ENCODE measurements around the gene PIK3C3.
A peak's percentile ranks its signal among the peaks of the same experiment; 100 is the strongest.
"Not testable (repeated sequence)": the region's sequence is repeated elsewhere in the genome, so short reads cannot be mapped to it uniquely, and the experiment has no call there.

The PIK3C3 gene

DNA sequence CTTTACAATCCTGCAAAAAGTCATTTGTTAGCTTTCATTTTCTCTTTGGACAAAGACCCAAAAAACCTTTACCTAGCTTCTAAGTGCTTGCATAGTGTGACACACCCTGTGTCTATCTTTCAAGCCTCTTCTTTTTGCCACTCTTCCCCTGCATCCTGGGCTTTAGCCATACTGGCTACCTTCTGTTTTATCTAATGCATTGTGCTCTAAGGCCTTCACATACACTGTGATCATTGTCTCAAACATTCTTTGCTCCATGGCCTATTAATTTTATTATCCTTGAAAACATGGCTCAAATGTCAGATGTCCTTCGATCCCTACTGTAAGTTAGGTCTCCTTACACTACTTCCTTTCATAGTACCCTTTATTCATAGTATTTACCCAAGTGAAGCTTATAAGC lies 84.4 kb downstream of the PIK3C3 start:
- H3K36me3 ChIP-seq (ENCODE audit: low read depth): peaks cover 61% of the 10 kb centered on the region
- no peak for ATAC-seq (ENCODE audit: low read depth)
- no peak for DNase-seq (ENCODE audit: low spot score)
- H3K27me3 ChIP-seq (ENCODE audit: insufficient read depth, poor library complexity, severe bottlenecking): no peaks in the 10 kb centered on the region
- H3K27ac ChIP-seq (ENCODE audit: poor library complexity, severe bottlenecking): no peak overlapping the region
- H3K4me1 ChIP-seq (ENCODE audit: insufficient read depth, poor library complexity, severe bottlenecking): no peaks in the 10 kb centered on the region
- TF ChIP-seq, protein P1, sequence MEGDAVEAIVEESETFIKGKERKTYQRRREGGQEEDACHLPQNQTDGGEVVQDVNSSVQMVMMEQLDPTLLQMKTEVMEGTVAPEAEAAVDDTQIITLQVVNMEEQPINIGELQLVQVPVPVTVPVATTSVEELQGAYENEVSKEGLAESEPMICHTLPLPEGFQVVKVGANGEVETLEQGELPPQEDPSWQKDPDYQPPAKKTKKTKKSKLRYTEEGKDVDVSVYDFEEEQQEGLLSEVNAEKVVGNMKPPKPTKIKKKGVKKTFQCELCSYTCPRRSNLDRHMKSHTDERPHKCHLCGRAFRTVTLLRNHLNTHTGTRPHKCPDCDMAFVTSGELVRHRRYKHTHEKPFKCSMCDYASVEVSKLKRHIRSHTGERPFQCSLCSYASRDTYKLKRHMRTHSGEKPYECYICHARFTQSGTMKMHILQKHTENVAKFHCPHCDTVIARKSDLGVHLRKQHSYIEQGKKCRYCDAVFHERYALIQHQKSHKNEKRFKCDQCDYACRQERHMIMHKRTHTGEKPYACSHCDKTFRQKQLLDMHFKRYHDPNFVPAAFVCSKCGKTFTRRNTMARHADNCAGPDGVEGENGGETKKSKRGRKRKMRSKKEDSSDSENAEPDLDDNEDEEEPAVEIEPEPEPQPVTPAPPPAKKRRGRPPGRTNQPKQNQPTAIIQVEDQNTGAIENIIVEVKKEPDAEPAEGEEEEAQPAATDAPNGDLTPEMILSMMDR (IDR thresholded peaks at IDR 0.05; ENCODE audit: poor library complexity, severe bottlenecking): no peak
- no peaks in the 10 kb centered on the region for H3K9me3 ChIP-seq (ENCODE audit: severe bottlenecking)
- H3K4me3 ChIP-seq (ENCODE audit: severe bottlenecking): no peak overlapping the region

- no peak for ATAC-seq (ENCODE audit: low read depth)
- H3K4me3 ChIP-seq (ENCODE audit: severe bottlenecking): no peak overlapping the region
- H3K4me1 ChIP-seq (ENCODE audit: insufficient read depth, poor library complexity, severe bottlenecking): peaks cover 2% of the 10 kb centered on the region
- DNase-seq (ENCODE audit: low spot score): no peak
- no peaks in the 10 kb centered on the region for H3K27me3 ChIP-seq (ENCODE audit: insufficient read depth, poor library complexity, severe bottlenecking)
- H3K27ac ChIP-seq (ENCODE audit: poor library complexity, severe bottlenecking): no peak overlapping the region
- TF ChIP-seq, protein P1 (IDR thresholded peaks at IDR 0.05; ENCODE audit: poor library complexity, severe bottlenecking): no peak
- H3K36me3 ChIP-seq (ENCODE audit: low read depth): peaks cover 49% of the 10 kb centered on the region
- H3K9me3 ChIP-seq (ENCODE audit: severe bottlenecking): no peaks in the 10 kb centered on the region
Measured at GRCh38 chr18:42041793-42042192, 86.8 kb downstream of the PIK3C3 start.

DNA sequence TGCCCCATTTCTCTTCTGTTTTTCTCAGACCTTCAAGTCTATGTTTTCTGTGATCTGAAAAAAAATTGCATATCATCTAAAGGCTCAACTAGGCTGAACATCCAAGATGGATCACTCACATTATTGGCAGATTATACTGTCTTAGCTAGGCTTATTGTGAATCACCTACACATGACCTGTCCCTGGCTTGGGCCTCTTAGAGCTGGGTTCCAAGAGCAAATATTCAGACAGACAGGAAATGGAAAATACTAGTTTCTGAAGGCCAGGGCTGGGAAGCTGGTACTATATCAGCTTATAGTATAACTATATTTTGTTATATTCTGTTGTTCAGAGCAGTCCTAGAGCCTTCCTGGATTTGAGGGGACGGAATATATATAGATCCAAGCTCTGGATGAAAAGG lies 90.3 kb downstream of the PIK3C3 start:
- Histone ChIP-seq H3K36me3 (ENCODE audit: low read depth) (peaks cover 24% of the 10 kb centered on the region), H3K4me3 (ENCODE audit: severe bottlenecking) (no peak overlapping the region), H3K27ac (ENCODE audit: poor library complexity, severe bottlenecking) (no peak overlapping the region), H3K9me3 (ENCODE audit: severe bottlenecking) (no peaks in the 10 kb centered on the region), H3K4me1 (ENCODE audit: insufficient read depth, poor library complexity, severe bottlenecking) (peaks cover 22% of the 10 kb centered on the region), H3K27me3 (ENCODE audit: insufficient read depth, poor library complexity, severe bottlenecking) (no peaks in the 10 kb centered on the region)
- TF ChIP-seq, protein P1 (IDR thresholded peaks at IDR 0.05; ENCODE audit: poor library complexity, severe bottlenecking): no peak
- DNase-seq (ENCODE audit: low spot score): no peak
- no peak for ATAC-seq (ENCODE audit: low read depth)

DNA sequence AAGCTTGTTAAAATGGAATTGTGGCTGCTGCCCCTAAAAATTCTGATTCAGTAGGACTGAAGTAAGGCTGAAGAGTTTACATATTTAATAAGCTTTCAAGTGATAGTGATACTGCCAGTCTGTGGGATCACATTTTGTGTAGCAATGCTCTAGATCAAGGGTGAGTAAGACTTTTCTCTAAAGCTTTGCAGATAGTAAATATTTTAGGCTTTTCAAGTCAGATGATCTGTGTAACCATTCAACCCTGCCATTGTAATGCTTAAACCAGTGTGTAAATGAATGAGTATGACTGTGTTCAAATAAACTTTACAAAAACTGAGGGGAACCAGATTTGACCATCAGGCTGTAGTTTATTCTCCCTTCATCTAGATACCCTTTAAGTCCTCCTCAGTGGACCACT lies 92.7 kb downstream of the PIK3C3 start:
- H3K27ac ChIP-seq (ENCODE audit: poor library complexity, severe bottlenecking): peak overlapping the region; percentile 58
- no peak for DNase-seq (ENCODE audit: low spot score)

DNA sequence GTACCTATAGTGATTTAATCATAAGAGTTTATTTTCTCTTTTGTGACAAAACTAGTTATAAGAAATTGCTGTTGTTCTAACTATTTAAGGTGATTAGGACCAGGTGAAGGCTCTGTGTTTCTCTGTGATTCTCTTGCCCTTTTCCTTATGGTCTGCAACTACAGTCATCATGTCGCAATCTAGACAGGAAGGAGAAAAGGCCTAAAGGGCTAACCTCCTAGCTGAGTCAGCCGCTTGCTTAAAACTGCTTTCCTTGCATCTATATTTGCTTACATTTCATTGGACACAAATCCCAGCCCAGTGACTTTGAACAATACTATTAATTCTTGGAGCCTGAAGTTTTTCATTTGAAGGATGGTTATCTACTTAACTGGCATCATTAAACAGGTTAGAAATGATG lies 93.1 kb downstream of the PIK3C3 start:
- peaks cover 40% of the 10 kb centered on the region for H3K36me3 ChIP-seq (ENCODE audit: low read depth)
- TF ChIP-seq, protein P1 (IDR thresholded peaks at IDR 0.05; ENCODE audit: poor library complexity, severe bottlenecking): no peak
- H3K4me3 ChIP-seq (ENCODE audit: severe bottlenecking): no peak overlapping the region
- H3K9me3 ChIP-seq (ENCODE audit: severe bottlenecking): no peaks in the 10 kb centered on the region
- no peaks in the 10 kb centered on the region for H3K27me3 ChIP-seq (ENCODE audit: insufficient read depth, poor library complexity, severe bottlenecking)
- H3K27ac ChIP-seq (ENCODE audit: poor library complexity, severe bottlenecking): peak overlapping the region; percentile 58
- DNase-seq (ENCODE audit: low spot score) (no peak), ATAC-seq (ENCODE audit: low read depth) (peak; percentile 97)
- peaks cover 25% of the 10 kb centered on the region for H3K4me1 ChIP-seq (ENCODE audit: insufficient read depth, poor library complexity, severe bottlenecking)

More for the DNA sequence above, 92.7 kb downstream of the PIK3C3 start:
- no peak overlapping the region for H3K4me3 ChIP-seq (ENCODE audit: severe bottlenecking)
- TF ChIP-seq, protein P1 (IDR thresholded peaks at IDR 0.05; ENCODE audit: poor library complexity, severe bottlenecking): no peak
- no peaks in the 10 kb centered on the region for H3K27me3 ChIP-seq (ENCODE audit: insufficient read depth, poor library complexity, severe bottlenecking)
- H3K36me3 ChIP-seq (ENCODE audit: low read depth): peaks cover 36% of the 10 kb centered on the region
- no peaks in the 10 kb centered on the region for H3K9me3 ChIP-seq (ENCODE audit: severe bottlenecking)
- ATAC-seq (ENCODE audit: low read depth): peak; percentile 39
- peaks cover 25% of the 10 kb centered on the region for H3K4me1 ChIP-seq (ENCODE audit: insufficient read depth, poor library complexity, severe bottlenecking)

DNA sequence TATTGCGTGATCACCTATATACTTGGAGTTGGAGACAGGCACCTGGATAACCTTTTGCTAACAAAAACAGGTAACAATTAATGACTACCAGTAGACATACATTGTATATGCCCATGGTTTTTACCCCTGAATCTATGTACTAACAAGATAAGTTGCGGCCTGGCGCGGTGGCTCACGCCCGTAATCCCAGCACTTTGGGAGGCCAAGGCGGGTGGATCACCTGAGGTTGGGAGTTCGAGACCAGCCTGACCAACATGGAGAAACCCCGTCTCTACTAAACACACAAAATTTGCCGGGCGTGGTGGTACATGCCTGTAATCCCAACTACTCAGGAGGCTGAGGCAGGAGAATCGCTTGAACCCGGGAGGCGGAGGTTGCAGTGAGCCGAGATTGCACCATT lies 94.5 kb downstream of the PIK3C3 start:
- not testable (repeated sequence) for H3K27me3 ChIP-seq (ENCODE audit: insufficient read depth, poor library complexity, severe bottlenecking); DNase-seq (ENCODE audit: low spot score); H3K9me3 ChIP-seq (ENCODE audit: severe bottlenecking); H3K4me3 ChIP-seq (ENCODE audit: severe bottlenecking); ATAC-seq (ENCODE audit: low read depth); H3K27ac ChIP-seq (ENCODE audit: poor library complexity, severe bottlenecking)
- Histone ChIP-seq H3K4me1 (ENCODE audit: insufficient read depth, poor library complexity, severe bottlenecking) (peaks cover 25% of the 10 kb centered on the region), H3K36me3 (ENCODE audit: low read depth) (peaks cover 47% of the 10 kb centered on the region)

Measured in RWPE2 (cell line).